Body of pancreas (tissue), 4 donors: ENCODE results near the gene KIF6.

Experiments used
- CTCF ChIP-seq, 7 experiments: fragments of 450-650 bp in 4 of 7; fragments of 200-600 bp in 3 of 7; sonication (generic) in 3 of 7; IDR thresholded peaks; one replicate each; pipeline ENCODE4 v1.5.1; 2016 to 2019; ENCODE audit warnings: antibody characterized with exemption in 7 of 7
- POLR2A ChIP-seq, 3 donors: fragments of 450-650 bp; IDR thresholded peaks; one replicate each; pipeline ENCODE4 v1.6.1; 2016; ENCODE audit warnings: antibody characterized with exemption in 3 of 3, mild to moderate bottlenecking in 2 of 3

DNA sequence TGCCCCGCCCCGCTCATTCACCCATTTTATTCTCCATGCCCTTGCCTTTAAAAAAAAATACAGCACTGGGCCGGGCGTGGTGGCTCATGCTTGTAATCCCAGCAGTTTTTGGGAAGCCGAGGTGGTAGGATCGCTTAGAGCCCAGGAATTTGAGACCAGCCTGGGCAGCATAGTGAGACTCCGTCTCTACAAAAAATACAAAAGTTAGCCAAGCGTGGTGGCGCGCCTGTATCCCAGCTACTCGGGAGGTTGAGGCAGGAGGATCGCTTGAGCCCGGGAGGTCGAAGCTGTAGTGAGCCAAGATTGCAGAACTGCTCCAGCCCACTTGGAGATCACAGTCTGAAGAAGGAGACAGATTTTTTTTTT lies 407 bp upstream of the KIF6 start:
- TF ChIP-seq CTCF (IDR thresholded peaks at IDR 0.05): no peak
- TF ChIP-seq POLR2A (IDR thresholded peaks at IDR 0.05): no peak
